CD14-positive monocyte (primary cell): Measurements from ENCODE around the gene TDRD1. TPM values are rescaled to one million over a fixed set of nuclear protein-coding genes. Genes with fewer than 3 reads are reported as not detected.

Experiments
- DNase-seq, 3 donors: peaks; one replicate each; pipeline ENCODE4 v3.0.0-alpha.2; 2011 to 2022
- H2AFZ ChIP-seq: 2 replicates; pipeline ENCODE4 v1.6.0; 2012; ENCODE audit warnings: mild to moderate bottlenecking, low read depth, low read length, inconsistent platforms; ENCODE audit not compliant: insufficient read depth, poor library complexity, severe bottlenecking
- H3K27ac ChIP-seq, 2 donors: 1 replicate in 1 of 2; 2 replicates in 1 of 2; pipeline ENCODE4 v1.5.1; 2012 to 2013; ENCODE audit warnings: low read length in 2 of 2, control low read depth in 1 of 2, inconsistent platforms in 1 of 2, low read depth in 1 of 2, mild to moderate bottlenecking in 1 of 2
- H3K27me3 ChIP-seq, 2 donors: one replicate each; pipeline versions ENCODE4 v1.6.0 to v1.6.1; 2011 to 2013; ENCODE audit warnings: low read length in 2 of 2; ENCODE audit not compliant: control insufficient read depth in 2 of 2, insufficient read depth in 2 of 2
- H3K36me3 ChIP-seq, 2 donors: replicated peaks in 1 of 2; 1 replicate in 1 of 2; 2 replicates in 1 of 2; pipeline versions ENCODE4 v1.5.1 to v1.6.1; 2012 to 2013; ENCODE audit warnings: low read length in 2 of 2, control low read depth in 1 of 2, inconsistent platforms in 1 of 2, mild to moderate bottlenecking in 1 of 2; ENCODE audit not compliant: insufficient read depth in 2 of 2, control insufficient read depth in 1 of 2
- H3K4me1 ChIP-seq, 2 donors: 1 replicate in 1 of 2; 2 replicates in 1 of 2; pipeline versions ENCODE4 v1.5.1 to v1.6.1; 2012 to 2013; ENCODE audit warnings: low read length in 2 of 2, control low read depth in 1 of 2, inconsistent platforms in 1 of 2, mild to moderate bottlenecking in 1 of 2, moderate library complexity in 1 of 2; ENCODE audit not compliant: insufficient read depth in 2 of 2, control insufficient read depth in 1 of 2
- H3K4me2 ChIP-seq: replicated peaks from 2 replicates; pipeline ENCODE3; 2012; ENCODE audit warnings: low read length, moderate library complexity, mild to moderate bottlenecking; ENCODE audit not compliant: poor library complexity, severe bottlenecking; ENCODE audit errors: extremely low read depth
- H3K4me3 ChIP-seq, 3 experiments: fragments of 200-600 bp in 1 of 3; sonication (generic) in 1 of 3; replicated peaks in 1 of 3; 1 replicate in 2 of 3; 2 replicates in 1 of 3; pipeline ENCODE4 v1.5.1; 2011 to 2013; ENCODE audit warnings: low read length in 3 of 3, mild to moderate bottlenecking in 3 of 3, control low read depth in 2 of 3, low read depth in 2 of 3, inconsistent platforms in 1 of 3, moderate library complexity in 1 of 3
- H3K79me2 ChIP-seq: 2 replicates; pipeline ENCODE4 v1.6.0; 2012; ENCODE audit warnings: mild to moderate bottlenecking, control low read depth, inconsistent platforms, low read length, moderate library complexity; ENCODE audit not compliant: insufficient read depth
- H3K9ac ChIP-seq: 2 replicates; pipeline ENCODE4 v1.6.0; 2017; ENCODE audit warnings: low read length, mild to moderate bottlenecking; ENCODE audit not compliant: insufficient read depth, poor library complexity, severe bottlenecking
- H3K9me3 ChIP-seq, 2 donors: replicated peaks in 1 of 2; 1 replicate in 1 of 2; 2 replicates in 1 of 2; pipeline versions ENCODE4 v1.5.1 to v1.6.1; 2012 to 2013; ENCODE audit warnings: low read length in 2 of 2, control low read depth in 1 of 2; ENCODE audit not compliant: control insufficient read depth in 1 of 2, insufficient read depth in 1 of 2
- H4K20me1 ChIP-seq: 2 replicates; pipeline ENCODE4 v1.6.0; 2012; ENCODE audit warnings: mild to moderate bottlenecking, low read length, control low read depth, moderate library complexity; ENCODE audit not compliant: insufficient read depth
- H3K27ac Mint-ChIP-seq, 7 donors: one replicate each; pipeline ENCODE4 v1.8.0; 2020; ENCODE audit warnings: mild to moderate bottlenecking in 7 of 7, mixed read lengths in 7 of 7, moderate library complexity in 6 of 7, inconsistent platforms in 2 of 7
- H3K27me3 Mint-ChIP-seq, 3 donors: one replicate each; pipeline ENCODE4 v1.8.0; 2021 to 2022; ENCODE audit warnings: low read depth in 3 of 3, mild to moderate bottlenecking in 3 of 3, mixed read lengths in 3 of 3, moderate library complexity in 3 of 3, inconsistent platforms in 1 of 3
- H3K36me3 Mint-ChIP-seq, 2 donors: one replicate each; pipeline ENCODE4 v1.8.0; 2020; ENCODE audit warnings: mixed read lengths in 2 of 2, inconsistent platforms in 1 of 2, mild to moderate bottlenecking in 1 of 2
- H3K4me1 Mint-ChIP-seq: one replicate; pipeline ENCODE4 v1.8.0; 2020; ENCODE audit warnings: mild to moderate bottlenecking, mixed read lengths
- H3K4me3 Mint-ChIP-seq, 2 donors: one replicate each; pipeline ENCODE4 v1.8.0; 2020; ENCODE audit warnings: mild to moderate bottlenecking in 2 of 2, mixed read lengths in 2 of 2, moderate library complexity in 1 of 2
- H3K9me3 Mint-ChIP-seq, 7 donors: one replicate each; pipeline ENCODE4 v1.8.0; 2020 to 2022; ENCODE audit warnings: mixed read lengths in 7 of 7, mild to moderate bottlenecking in 6 of 7, moderate library complexity in 6 of 7, inconsistent platforms in 2 of 7
- WGBS: methylation state at CpG from one replicate; pipeline ENCODE4 v1.1.5; 2013; ENCODE audit warnings: missing lambda C conversion rate; ENCODE audit not compliant: insufficient coverage; 5-methylcytosine and 5-hydroxymethylcytosine counted together
- intact Hi-C, 2 donors: fragments of 100-400 bp; cut with micrococcal nuclease; formaldehyde crosslinking; loops; one replicate each; pipeline versions ENCODE4 v1.15.0 to v1.15.1; 2023
- polyA plus RNA-seq, 3 donors: library from polyadenylated mRNA; depleted of rRNA in 1 of 3; unstranded in 2 of 3; stranded (reverse) in 1 of 3; fragments of 300-500 nt in 2 of 3; fragments of >200 nt in 1 of 3; fragmentation: Illumina TruSeq in 2 of 3; gene quantifications; 1 replicate in 2 of 3; 2 replicates in 1 of 3; pipeline ENCODE4 v1.2.3, GENCODE V29; 2012 to 2021
- TF ChIP-seq, protein P1 (sequence below): fragments of 200-600 bp; IDR thresholded peaks from one replicate; pipeline ENCODE4 v1.8.0; 2022; ENCODE audit warnings: antibody characterized with exemption, mild to moderate bottlenecking

The TDRD1 gene
- polyA plus RNA-seq, 3 donors: not detected

GRCh38 chr10:114257498-114257897 is 78.3 kb downstream of the TDRD1 start:
- Mint-ChIP-seq H3K4me1 (no peaks in the 10 kb centered on the region), H3K9me3 (peaks cover 0 to 2% (median 0%) of the 10 kb centered on the region in 7 donors), H3K36me3 (no peaks in the 10 kb centered on the region), H3K27me3 (peaks cover under 1 to 7% (median 2%) of the 10 kb centered on the region in 3 donors), H3K27ac (no peak overlapping the region), H3K4me3 (no peak overlapping the region)
- WGBS: 100% methylated on average over 2 of the region's 3 CpGs
- Histone ChIP-seq H3K27ac (no peak overlapping the region), H3K9ac (no peak overlapping the region), H3K79me2 (no peaks in the 10 kb centered on the region), H3K4me1 (no peaks in the 10 kb centered on the region), H3K4me3 (no peak overlapping the region), H3K4me2 (no peak overlapping the region), H3K36me3 (no peaks in the 10 kb centered on the region), H4K20me1 (no peaks in the 10 kb centered on the region), H2AFZ (no peak overlapping the region), H3K9me3 (no peaks in the 10 kb centered on the region), H3K27me3 (no peaks in the 10 kb centered on the region)
- intact Hi-C loops: no loop called here
- no peak for DNase-seq
- TF ChIP-seq, protein P1, sequence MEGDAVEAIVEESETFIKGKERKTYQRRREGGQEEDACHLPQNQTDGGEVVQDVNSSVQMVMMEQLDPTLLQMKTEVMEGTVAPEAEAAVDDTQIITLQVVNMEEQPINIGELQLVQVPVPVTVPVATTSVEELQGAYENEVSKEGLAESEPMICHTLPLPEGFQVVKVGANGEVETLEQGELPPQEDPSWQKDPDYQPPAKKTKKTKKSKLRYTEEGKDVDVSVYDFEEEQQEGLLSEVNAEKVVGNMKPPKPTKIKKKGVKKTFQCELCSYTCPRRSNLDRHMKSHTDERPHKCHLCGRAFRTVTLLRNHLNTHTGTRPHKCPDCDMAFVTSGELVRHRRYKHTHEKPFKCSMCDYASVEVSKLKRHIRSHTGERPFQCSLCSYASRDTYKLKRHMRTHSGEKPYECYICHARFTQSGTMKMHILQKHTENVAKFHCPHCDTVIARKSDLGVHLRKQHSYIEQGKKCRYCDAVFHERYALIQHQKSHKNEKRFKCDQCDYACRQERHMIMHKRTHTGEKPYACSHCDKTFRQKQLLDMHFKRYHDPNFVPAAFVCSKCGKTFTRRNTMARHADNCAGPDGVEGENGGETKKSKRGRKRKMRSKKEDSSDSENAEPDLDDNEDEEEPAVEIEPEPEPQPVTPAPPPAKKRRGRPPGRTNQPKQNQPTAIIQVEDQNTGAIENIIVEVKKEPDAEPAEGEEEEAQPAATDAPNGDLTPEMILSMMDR: no peak

GRCh38 chr10:114258274-114258840 is 79.2 kb downstream of the TDRD1 start:
- no peaks in the 10 kb centered on the region for H3K4me1 Mint-ChIP-seq
- Histone ChIP-seq H3K27me3 (no peaks in the 10 kb centered on the region), H3K4me2 (no peak overlapping the region), H3K9ac (no peak overlapping the region), H3K9me3 (no peaks in the 10 kb centered on the region), H3K36me3 (no peaks in the 10 kb centered on the region), H3K4me3 (no peak overlapping the region), H4K20me1 (no peaks in the 10 kb centered on the region), H3K79me2 (no peaks in the 10 kb centered on the region), H3K27ac (no peak overlapping the region), H3K4me1 (no peaks in the 10 kb centered on the region), H2AFZ (no peak overlapping the region)
- no peak for DNase-seq
- peaks cover 0 to 2% (median 0%) of the 10 kb centered on the region in 7 donors for H3K9me3 Mint-ChIP-seq
- H3K36me3 Mint-ChIP-seq: no peaks in the 10 kb centered on the region
- TF ChIP-seq, protein P1: no peak
- H3K27me3 Mint-ChIP-seq: peaks cover 1 to 6% (median 2%) of the 10 kb centered on the region in 3 donors
- no peak overlapping the region for H3K27ac Mint-ChIP-seq
- WGBS: 83% methylated on average over 1 of the region's 5 CpGs
- intact Hi-C loops: no loop called here
- H3K4me3 Mint-ChIP-seq: no peak overlapping the region
